Right ventricle myocardium inferior (tissue), 1 donor: Measurements from ENCODE around the gene CLIP3. TPM values are rescaled to one million over a fixed set of nuclear protein-coding genes. Genes with fewer than 3 reads are reported as not detected.
"Not testable (repeated sequence)": the region's sequence is repeated elsewhere in the genome, so short reads cannot be mapped to it uniquely, and the experiment has no call there.

Source experiments
- ATAC-seq: fragments of 200-7000 bp; cut with Tn5 transposase; one replicate; pipeline ENCODE4 v1.9.1; 2020; ENCODE audit warnings: mild to moderate bottlenecking, moderate library complexity
- DNase-seq: peaks from one replicate; pipeline ENCODE4 v3.0.0; 2021; ENCODE audit errors: missing footprints
- intact Hi-C: fragments of 100-400 bp; cut with DNase I; formaldehyde crosslinking; loops from one replicate; pipeline ENCODE4 v1.11.0; 2022
- total RNA-seq: library from RNA; stranded (reverse); fragmentation: NEBNext Ultra II Directional; extraction: Animal tissue kit (Norgen Biotek cat#: 25700); gene quantifications from one replicate; pipeline ENCODE4 v1.2.1, GENCODE V29; 2021
- donor health status: DM: no; HTN: yes; CAD: no; lungs with severe emphysema.

CLIP3 gene
- total RNA-seq, 1 donor from 2014 or later = 3.6 TPM

- ATAC-seq = peak; percentile 98
- intact Hi-C loops = loop anchor here (1.0 to 10.0 kb wide), 4 partner anchors 40 to 119 kb away; partner anchors contain the start of genes ALKBH6, LRFN3, POLR2I and SDHAF1
- DNase-seq = peak; percentile 100
Observed at GRCh38 chr19:36054119-36054732, 21.6 kb upstream of the CLIP3 start, which contains the start of gene THAP8. THAP8 (minus strand) TSS chr19:36054285; CDS start chr19:36054217, 68 bp downstream.

GRCh38 chr19:36051637-36052036, 19.0 kb upstream of the CLIP3 start:
- ATAC-seq = no peak
- DNase-seq = no peak
- intact Hi-C loops = loop anchor here (10.0 kb wide), 1 partner anchor 117 kb away; the partner anchor contains the start of gene LRFN3

GRCh38 chr19:36051236-36051635, 18.6 kb upstream of the CLIP3 start:
- no peak for DNase-seq
- intact Hi-C loops = loop anchor here (10.0 kb wide), 1 partner anchor 116 kb away; the partner anchor contains the start of gene LRFN3
- ATAC-seq = no peak

- intact Hi-C loops = no loop called here
- DNase-seq = no peak
Observed at GRCh38 chr19:36049080-36049698, 16.5 kb upstream of the CLIP3 start.

GRCh38 chr19:36047835-36048234, 15.2 kb upstream of the CLIP3 start:
- no peak for DNase-seq
- intact Hi-C loops = no loop called here
- no peak for ATAC-seq

More at GRCh38 chr19:36049080-36049698, 16.5 kb upstream of the CLIP3 start:
- no peak for ATAC-seq

GRCh38 chr19:36046443-36047050, 13.9 kb upstream of the CLIP3 start:
- ATAC-seq = no peak
- intact Hi-C loops = no loop called here
- no peak for DNase-seq

GRCh38 chr19:36043952-36044351, 11.3 kb upstream of the CLIP3 start:
- DNase-seq (no peak), ATAC-seq (no peak)
- intact Hi-C loops = no loop called here

- ATAC-seq = peak; percentile 52
- DNase-seq = no peak
- intact Hi-C loops = no loop called here
Observed at GRCh38 chr19:36041831-36042230, 9.2 kb upstream of the CLIP3 start.

- ATAC-seq, DNase-seq, intact Hi-C loops: not testable (repeated sequence)
Observed at GRCh38 chr19:36041092-36041491, 8.4 kb upstream of the CLIP3 start.

GRCh38 chr19:36040495-36040894, 7.8 kb upstream of the CLIP3 start:
- intact Hi-C loops = no loop called here
- ATAC-seq = no peak
- DNase-seq = no peak

GRCh38 chr19:36031308-36031707, 1.4 kb downstream of the CLIP3 start:
- ATAC-seq (no peak), DNase-seq (no peak)
- intact Hi-C loops = no loop called here

GRCh38 chr19:36030264-36031148, 2.2 kb downstream of the CLIP3 start:
- intact Hi-C loops = no loop called here
- DNase-seq (no peak), ATAC-seq (no peak)

- ATAC-seq (no peak), DNase-seq (no peak)
- intact Hi-C loops = no loop called here
Observed at GRCh38 chr19:36028313-36029041, 4.2 kb downstream of the CLIP3 start.

GRCh38 chr19:36027696-36028095, 5.0 kb downstream of the CLIP3 start:
- no peak for DNase-seq
- ATAC-seq = no peak
- intact Hi-C loops = no loop called here

- no peak for ATAC-seq
- DNase-seq = no peak
- intact Hi-C loops = no loop called here
Observed at GRCh38 chr19:36026091-36026876, 6.4 kb downstream of the CLIP3 start.

GRCh38 chr19:36025541-36025940, 7.1 kb downstream of the CLIP3 start:
- DNase-seq (no peak), ATAC-seq (no peak)
- intact Hi-C loops = no loop called here

- intact Hi-C loops = no loop called here
- no peak for ATAC-seq
- no peak for DNase-seq
Observed at GRCh38 chr19:36023432-36023831, 9.2 kb downstream of the CLIP3 start.
